NCI-H1092 treated with DMSO at 0.1 percent for 48 hours (cell line): ENCODE data around the gene KDELR3.

Experiments
- DNase-seq: peaks from one replicate; lab custom pipeline; 2025; lab: John Stamatoyannopoulos, UW

KDELR3 gene

GRCh38 chr22:38484244-38484643 lies 16.3 kb downstream of the KDELR3 start:
- DNase-seq = no peak

- no peak for DNase-seq
These were observed 17.9 kb downstream of the KDELR3 start for GRCh38 chr22:38485783-38486182.

- DNase-seq = no peak
These were observed 20.1 kb downstream of the KDELR3 start for GRCh38 chr22:38487946-38488345.

GRCh38 chr22:38489142-38489541 lies 21.2 kb downstream of the KDELR3 start:
- no peak for DNase-seq

- no peak for DNase-seq
These were observed 21.8 kb downstream of the KDELR3 start for GRCh38 chr22:38489561-38490145.

GRCh38 chr22:38490475-38490874 lies 22.6 kb downstream of the KDELR3 start:
- DNase-seq = no peak

- DNase-seq = no peak
These were observed 23.0 kb downstream of the KDELR3 start for GRCh38 chr22:38490915-38491314.

GRCh38 chr22:38491707-38492348 lies 23.9 kb downstream of the KDELR3 start:
- DNase-seq = no peak

- no peak for DNase-seq
These were observed 26.6 kb downstream of the KDELR3 start for GRCh38 chr22:38494498-38494897.

GRCh38 chr22:38494939-38495338 lies 27.0 kb downstream of the KDELR3 start:
- no peak for DNase-seq

- no peak for DNase-seq
These were observed 30.0 kb downstream of the KDELR3 start for GRCh38 chr22:38497869-38498268.

- DNase-seq = no peak
These were observed 34.1 kb downstream of the KDELR3 start for GRCh38 chr22:38501797-38502672.

GRCh38 chr22:38503021-38503420 lies 35.1 kb downstream of the KDELR3 start:
- DNase-seq = no peak

- peak; percentile 46 for DNase-seq
These were observed 37.0 kb downstream of the KDELR3 start for GRCh38 chr22:38504731-38505540.

GRCh38 chr22:38505541-38506117 lies 37.7 kb downstream of the KDELR3 start:
- DNase-seq = peak; percentile 61

- DNase-seq = peak; percentile 98
These were observed 38.4 kb downstream of the KDELR3 start, which contains the start of gene DDX17 for GRCh38 chr22:38506118-38506962. Gene DDX17 (minus strand): TSS chr22:38506311.

- DNase-seq = no peak
These were observed 42.6 kb downstream of the KDELR3 start for GRCh38 chr22:38510416-38510970.

- no peak for DNase-seq
These were observed 45.2 kb downstream of the KDELR3 start for GRCh38 chr22:38513063-38513462.

- DNase-seq = no peak
These were observed 50.7 kb downstream of the KDELR3 start for GRCh38 chr22:38518620-38519019.

- DNase-seq = no peak
These were observed 51.8 kb downstream of the KDELR3 start for GRCh38 chr22:38519453-38520250.
